ENCODE measurements around the gene HNRNPR. TPM values are rescaled to one million over a fixed set of nuclear protein-coding genes. Genes with fewer than 3 reads are reported as not detected.

Gene HNRNPR
- total RNA-seq (2021; fragmentation: NEBNext Ultra II Directional; extraction: Animal tissue kit (Norgen Biotek cat#: 25700)) = 100 to 1,000 TPM; 115 to 147 (median 144) TPM
- long read RNA-seq, full-length matches to known transcripts = 44 of 188 reads
- long read RNA-seq, partial matches to known transcripts = 58 of 188 reads
- long read RNA-seq, other reads (novel, unspliced or antisense) = 86 of 188 reads

DNA sequence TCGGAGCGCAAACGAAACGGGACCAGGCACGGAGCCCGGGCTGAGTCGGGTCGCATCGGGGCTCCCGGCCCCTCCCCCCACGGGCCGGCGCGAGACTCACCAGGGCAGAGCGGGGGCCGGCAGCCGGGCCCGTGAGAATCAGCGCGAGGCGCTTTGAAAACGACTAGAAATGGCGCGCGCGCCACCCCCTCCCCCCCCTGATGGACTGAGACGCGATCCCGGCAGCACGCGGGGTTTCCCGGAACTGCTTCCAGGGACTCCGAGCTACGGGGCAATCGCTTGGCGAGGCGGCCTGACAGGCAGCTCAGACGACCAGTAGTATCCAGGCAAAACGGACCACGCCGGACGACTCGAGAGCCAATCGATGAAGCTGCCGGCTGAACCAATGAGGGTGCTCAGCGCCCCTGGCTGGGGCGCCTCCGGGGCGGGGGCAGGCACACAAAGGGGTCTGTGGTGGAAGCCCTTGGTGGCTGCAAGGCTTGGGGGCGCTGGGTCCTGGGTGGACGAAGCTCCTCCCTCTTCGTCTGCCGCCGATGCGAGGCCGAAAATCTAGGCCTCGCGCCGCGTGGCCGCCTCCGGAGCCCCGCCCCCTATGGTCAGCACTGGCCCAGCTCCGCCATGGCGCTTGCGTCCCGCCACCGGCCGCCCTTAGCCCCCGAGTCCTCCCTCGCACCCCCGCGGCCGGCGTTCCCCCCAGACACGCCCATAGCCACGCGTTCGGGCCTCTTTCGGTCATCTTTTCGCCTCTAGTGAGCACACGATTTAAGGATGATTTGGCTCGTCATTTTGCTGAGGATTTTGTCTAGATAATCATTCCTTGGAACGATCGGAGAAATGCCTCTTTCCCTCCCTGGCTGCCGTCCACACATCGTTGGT, at the start of gene HNRNPR:
Gene HNRNPR, minus strand, starts transcription at position 174 of the 876 bp plus-strand sequence. CDS start 3,276 bp downstream, outside the sequence.
- peak; percentile 100 for DNase-seq
- Mint-ChIP-seq H3K4me1 (ENCODE audit: low read depth) (peaks cover 42% of the 10 kb centered on the region), H3K36me3 (ENCODE audit: low read depth) (peaks cover 22% of the 10 kb centered on the region), H3K27ac (peak within 1 kb of the TSS; percentile 99), H3K27me3 (ENCODE audit: insufficient read depth) (no peaks in the 10 kb centered on the region; the same call in none of the 2 replicates), H3K4me3 (peak within 1 kb of the TSS; percentile 95), H3K9me3 (no peaks in the 10 kb centered on the region)
- TF ChIP-seq, protein P1, sequence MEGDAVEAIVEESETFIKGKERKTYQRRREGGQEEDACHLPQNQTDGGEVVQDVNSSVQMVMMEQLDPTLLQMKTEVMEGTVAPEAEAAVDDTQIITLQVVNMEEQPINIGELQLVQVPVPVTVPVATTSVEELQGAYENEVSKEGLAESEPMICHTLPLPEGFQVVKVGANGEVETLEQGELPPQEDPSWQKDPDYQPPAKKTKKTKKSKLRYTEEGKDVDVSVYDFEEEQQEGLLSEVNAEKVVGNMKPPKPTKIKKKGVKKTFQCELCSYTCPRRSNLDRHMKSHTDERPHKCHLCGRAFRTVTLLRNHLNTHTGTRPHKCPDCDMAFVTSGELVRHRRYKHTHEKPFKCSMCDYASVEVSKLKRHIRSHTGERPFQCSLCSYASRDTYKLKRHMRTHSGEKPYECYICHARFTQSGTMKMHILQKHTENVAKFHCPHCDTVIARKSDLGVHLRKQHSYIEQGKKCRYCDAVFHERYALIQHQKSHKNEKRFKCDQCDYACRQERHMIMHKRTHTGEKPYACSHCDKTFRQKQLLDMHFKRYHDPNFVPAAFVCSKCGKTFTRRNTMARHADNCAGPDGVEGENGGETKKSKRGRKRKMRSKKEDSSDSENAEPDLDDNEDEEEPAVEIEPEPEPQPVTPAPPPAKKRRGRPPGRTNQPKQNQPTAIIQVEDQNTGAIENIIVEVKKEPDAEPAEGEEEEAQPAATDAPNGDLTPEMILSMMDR (IDR thresholded peaks at IDR 0.05) = peak; percentile 30; the same call in 1 of the 2 replicates

DNA sequence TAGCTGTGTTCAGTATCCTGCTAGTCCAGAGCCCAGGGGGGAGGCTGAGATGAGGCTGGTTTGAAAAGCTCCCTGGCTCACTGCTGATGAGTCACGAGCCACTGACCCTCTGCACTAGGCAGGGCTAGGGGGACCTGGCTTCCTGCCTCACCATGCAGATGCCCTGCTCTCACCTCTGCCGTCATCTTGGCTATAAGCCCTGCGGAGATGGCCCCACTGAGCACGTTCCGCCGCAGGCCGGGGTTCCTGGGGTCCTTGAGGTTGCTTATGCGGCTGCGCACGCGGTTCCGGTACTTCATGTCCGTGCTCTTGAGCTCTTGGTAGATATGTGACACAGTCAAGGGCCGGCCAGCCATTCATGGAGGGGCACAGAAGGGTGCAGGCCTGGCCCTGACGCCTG, 49.6 kb upstream of the HNRNPR start:
- peak; percentile 43 for DNase-seq
- Mint-ChIP-seq H3K4me3 (peak overlapping the region; percentile 71), H3K9me3 (no peaks in the 10 kb centered on the region), H3K27ac (peak overlapping the region; percentile 83), H3K27me3 (ENCODE audit: insufficient read depth) (peaks cover 3% of the 10 kb centered on the region; the same call in 1 of the 2 replicates), H3K4me1 (ENCODE audit: low read depth) (peaks cover 5% of the 10 kb centered on the region; the same call in 1 of the 2 replicates), H3K36me3 (ENCODE audit: low read depth) (0 out of 2 replicates have a peak, but pooled peaks cover 4% of the 10 kb centered on the region)
- TF ChIP-seq, protein P1 (IDR thresholded peaks at IDR 0.05) = no peak

DNA sequence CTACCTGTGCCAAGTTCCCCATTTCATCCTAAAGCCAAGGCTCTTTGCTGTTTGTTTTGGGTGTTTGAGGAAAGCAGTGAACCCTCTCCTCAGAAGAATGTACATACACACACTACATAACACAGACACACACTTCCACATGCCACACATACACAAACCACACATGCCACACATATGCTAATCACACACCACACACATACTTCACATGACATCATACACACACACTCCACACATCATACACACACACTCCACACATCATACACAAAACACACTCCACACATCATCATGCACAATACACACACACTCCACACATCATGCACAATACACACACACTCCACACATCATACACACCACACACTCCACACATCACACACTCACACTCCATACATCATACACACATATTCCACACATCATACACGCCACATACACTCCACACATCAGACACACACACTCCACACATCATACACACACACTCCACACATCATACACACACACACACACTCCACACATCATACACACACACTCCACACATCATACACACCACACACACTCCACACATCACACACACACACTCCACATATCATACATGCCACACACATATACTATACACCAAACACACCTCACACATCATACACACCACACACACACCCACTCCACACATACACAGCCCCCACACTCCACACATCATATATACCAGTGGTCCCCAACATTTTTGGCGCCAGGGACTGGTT, 48.2 kb upstream of the HNRNPR start:
- H3K9me3 Mint-ChIP-seq = no peaks in the 10 kb centered on the region
- peaks cover 5% of the 10 kb centered on the region; the same call in 1 of the 2 replicates for H3K4me1 Mint-ChIP-seq (ENCODE audit: low read depth)
- TF ChIP-seq, protein P1 (IDR thresholded peaks at IDR 0.05) = no peak
- peaks cover 3% of the 10 kb centered on the region; the same call in 1 of the 2 replicates for H3K27me3 Mint-ChIP-seq (ENCODE audit: insufficient read depth)
- H3K36me3 Mint-ChIP-seq (ENCODE audit: low read depth) = 0 out of 2 replicates have a peak, but pooled peaks cover 4% of the 10 kb centered on the region
- no peak for DNase-seq
- H3K4me3 Mint-ChIP-seq = no peak overlapping the region
- H3K27ac Mint-ChIP-seq = no peak overlapping the region

DNA sequence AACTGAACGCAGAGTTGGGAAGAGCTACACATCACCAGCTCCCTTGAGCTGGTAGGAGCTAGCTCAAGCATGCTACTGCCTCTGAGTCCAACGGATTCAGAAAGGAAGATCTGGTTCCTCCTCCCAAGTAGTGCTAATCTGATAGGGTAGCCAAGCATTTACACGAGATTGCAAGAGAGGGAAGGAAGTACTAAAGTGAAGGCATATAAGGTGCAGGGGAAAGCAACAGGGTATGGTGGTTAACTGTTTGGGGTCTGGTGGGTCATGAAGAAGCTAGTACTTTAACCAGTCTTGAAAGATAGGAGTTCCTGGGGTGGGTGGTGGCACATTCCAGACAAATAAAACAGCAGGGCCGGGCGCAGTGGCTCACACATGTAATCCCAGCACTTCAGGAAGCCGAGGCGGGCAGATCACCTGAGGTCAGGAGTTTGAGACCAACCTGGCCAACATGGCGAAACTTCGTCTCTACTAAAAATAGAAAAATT, 45.8 kb upstream of the HNRNPR start:
- Mint-ChIP-seq H3K4me3 (no peak overlapping the region), H3K27ac (no peak overlapping the region), H3K36me3 (ENCODE audit: low read depth) (no peaks in the 10 kb centered on the region; the same call in 1 of the 2 replicates), H3K4me1 (ENCODE audit: low read depth) (peaks cover 11% of the 10 kb centered on the region), H3K27me3 (ENCODE audit: insufficient read depth) (peaks cover 5% of the 10 kb centered on the region), H3K9me3 (no peaks in the 10 kb centered on the region)
- no peak for DNase-seq
- TF ChIP-seq, protein P1 (IDR thresholded peaks at IDR 0.05) = no peak

DNA sequence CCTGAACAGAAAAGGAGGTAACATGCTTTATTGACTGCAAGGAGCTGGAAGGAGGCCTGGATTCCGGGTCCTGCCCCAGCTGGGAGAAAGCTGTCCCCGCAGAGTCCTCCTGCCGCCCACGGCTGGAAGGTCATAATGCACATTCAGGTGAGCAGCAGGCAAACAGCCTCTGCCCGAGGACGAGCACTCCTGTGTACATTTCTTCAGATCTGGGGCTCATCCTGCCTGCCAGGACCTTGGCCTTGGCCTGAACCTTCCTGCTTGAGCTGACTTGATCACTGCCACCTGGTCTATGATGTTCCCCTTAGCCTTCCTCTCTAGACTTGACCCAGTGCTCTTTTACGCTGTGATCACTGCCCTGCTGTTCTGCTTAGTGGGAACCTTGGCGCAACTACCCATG, 43.4 kb upstream of the HNRNPR start:
- TF ChIP-seq, protein P1 (IDR thresholded peaks at IDR 0.05) = no peak
- Mint-ChIP-seq H3K4me3 (no peak overlapping the region), H3K27me3 (ENCODE audit: insufficient read depth) (peaks cover 5% of the 10 kb centered on the region), H3K36me3 (ENCODE audit: low read depth) (peaks cover 5% of the 10 kb centered on the region; the same call in 1 of the 2 replicates), H3K9me3 (no peaks in the 10 kb centered on the region), H3K27ac (no peak overlapping the region), H3K4me1 (ENCODE audit: low read depth) (peaks cover 26% of the 10 kb centered on the region)
- DNase-seq = no peak

Data from HFFc6 (cell line).